ENCODE results near the gene ASTN2.

ASTN2 gene

GRCh38 chr9:117151716-117152115, 263.1 kb downstream of the ASTN2 start:
- peak; percentile 78 for DNase-seq
- no peak for TF ChIP-seq CTCF (IDR thresholded peaks at IDR 0.05; ENCODE audit: low read depth, low read length)
- no peaks in the 10 kb centered on the region for H3K9me3 ChIP-seq (ENCODE audit: severe bottlenecking)
- H3K27ac ChIP-seq, result peak overlapping the region; percentile 67
- no peaks in the 10 kb centered on the region for H3K36me3 ChIP-seq
- no peaks in the 10 kb centered on the region for H3K27me3 ChIP-seq (ENCODE audit: insufficient read depth, low read depth, severe bottlenecking)
- H3K4me3 ChIP-seq (ENCODE audit: low read depth, low read length), result no peak overlapping the region

- H3K9me3 ChIP-seq (ENCODE audit: severe bottlenecking), result no peaks in the 10 kb centered on the region
- H3K27me3 ChIP-seq (ENCODE audit: insufficient read depth, low read depth, severe bottlenecking), result no peaks in the 10 kb centered on the region
- H3K27ac ChIP-seq, result peak overlapping the region; percentile 67
- no peaks in the 10 kb centered on the region for H3K36me3 ChIP-seq
- TF ChIP-seq CTCF (IDR thresholded peaks at IDR 0.05; ENCODE audit: low read depth, low read length), result no peak
- DNase-seq, result no peak
- H3K4me3 ChIP-seq (ENCODE audit: low read depth, low read length), result no peak overlapping the region
Observed at GRCh38 chr9:117149996-117150395, 264.9 kb downstream of the ASTN2 start.

GRCh38 chr9:117145811-117146490, 268.9 kb downstream of the ASTN2 start:
- DNase-seq, result peak; percentile 97
- no peaks in the 10 kb centered on the region for H3K27me3 ChIP-seq (ENCODE audit: insufficient read depth, low read depth, severe bottlenecking)

GRCh38 chr9:117145081-117145480, 269.8 kb downstream of the ASTN2 start:
- peak overlapping the region; percentile 94 for H3K27ac ChIP-seq
- peaks cover 8% of the 10 kb centered on the region for H3K36me3 ChIP-seq
- H3K4me3 ChIP-seq (ENCODE audit: low read depth, low read length), result no peak overlapping the region
- DNase-seq, result no peak
- H3K9me3 ChIP-seq (ENCODE audit: severe bottlenecking), result no peaks in the 10 kb centered on the region
- TF ChIP-seq CTCF (IDR thresholded peaks at IDR 0.05; ENCODE audit: low read depth, low read length), result no peak
- no peaks in the 10 kb centered on the region for H3K27me3 ChIP-seq (ENCODE audit: insufficient read depth, low read depth, severe bottlenecking)

More at GRCh38 chr9:117145811-117146490, 268.9 kb downstream of the ASTN2 start:
- Histone ChIP-seq H3K36me3 (peaks cover 2% of the 10 kb centered on the region; the same call in 1 of the 2 replicates), H3K9me3 (ENCODE audit: severe bottlenecking) (no peaks in the 10 kb centered on the region), H3K27ac (peak overlapping the region; percentile 94), H3K4me3 (ENCODE audit: low read depth, low read length) (peak overlapping the region; percentile 18; the same call in 1 of the 2 replicates)
- TF ChIP-seq CTCF (IDR thresholded peaks at IDR 0.05; ENCODE audit: low read depth, low read length), result no peak

- DNase-seq, result no peak
- no peak for TF ChIP-seq CTCF (IDR thresholded peaks at IDR 0.05; ENCODE audit: low read depth, low read length)
- no peak overlapping the region for H3K27ac ChIP-seq
- no peaks in the 10 kb centered on the region for H3K9me3 ChIP-seq (ENCODE audit: severe bottlenecking)
- peaks cover 54% of the 10 kb centered on the region for H3K36me3 ChIP-seq
- no peak overlapping the region for H3K4me3 ChIP-seq (ENCODE audit: low read depth, low read length)
- no peaks in the 10 kb centered on the region for H3K27me3 ChIP-seq (ENCODE audit: insufficient read depth, low read depth, severe bottlenecking)
Observed at GRCh38 chr9:117138231-117138630, 276.6 kb downstream of the ASTN2 start.

GRCh38 chr9:117136461-117136860, 278.4 kb downstream of the ASTN2 start:
- no peak for TF ChIP-seq CTCF (IDR thresholded peaks at IDR 0.05; ENCODE audit: low read depth, low read length)

More at GRCh38 chr9:117136461-117136860, 278.4 kb downstream of the ASTN2 start:
- Histone ChIP-seq H3K36me3 (peaks cover 67% of the 10 kb centered on the region), H3K9me3 (ENCODE audit: severe bottlenecking) (no peaks in the 10 kb centered on the region), H3K27ac (no peak overlapping the region), H3K27me3 (ENCODE audit: insufficient read depth, low read depth, severe bottlenecking) (no peaks in the 10 kb centered on the region), H3K4me3 (ENCODE audit: low read depth, low read length) (no peak overlapping the region)
- no peak for DNase-seq
